ENCODE data around the gene CFAP46.
"Not testable (repeated sequence)": the region's sequence is repeated elsewhere in the genome, so short reads cannot be mapped to it uniquely, and the experiment has no call there.

The CFAP46 gene

GRCh38 chr10:132898391-132899053 lies 43.8 kb downstream of the CFAP46 start:
- DNase-seq, result no peak

- DNase-seq, result no peak
Observed at GRCh38 chr10:132897516-132898381, 44.6 kb downstream of the CFAP46 start.

DNA sequence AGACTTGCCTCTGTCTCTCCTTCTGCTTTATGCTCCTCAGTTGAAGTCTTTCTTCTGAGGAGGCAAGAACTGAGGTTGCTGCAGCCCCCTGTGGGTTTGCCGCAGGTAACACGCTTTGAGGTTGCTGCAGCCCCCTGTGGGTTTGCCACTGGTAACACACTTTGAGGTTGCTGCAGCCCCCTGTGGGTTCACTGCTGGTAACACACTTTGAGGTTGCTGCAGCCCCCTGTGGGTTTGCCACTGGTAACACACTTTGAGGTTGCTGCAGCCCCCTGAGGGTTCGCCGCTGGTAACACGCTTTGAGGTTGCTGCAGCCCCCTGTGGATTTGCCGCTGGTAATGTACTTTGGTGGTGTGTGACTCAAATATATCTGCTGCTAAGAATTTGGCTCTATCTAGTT lies 48.6 kb downstream of the CFAP46 start:
- DNase-seq, result not testable (repeated sequence)

- DNase-seq, result no peak
Observed at GRCh38 chr10:132893090-132893489, 49.3 kb downstream of the CFAP46 start.

DNA sequence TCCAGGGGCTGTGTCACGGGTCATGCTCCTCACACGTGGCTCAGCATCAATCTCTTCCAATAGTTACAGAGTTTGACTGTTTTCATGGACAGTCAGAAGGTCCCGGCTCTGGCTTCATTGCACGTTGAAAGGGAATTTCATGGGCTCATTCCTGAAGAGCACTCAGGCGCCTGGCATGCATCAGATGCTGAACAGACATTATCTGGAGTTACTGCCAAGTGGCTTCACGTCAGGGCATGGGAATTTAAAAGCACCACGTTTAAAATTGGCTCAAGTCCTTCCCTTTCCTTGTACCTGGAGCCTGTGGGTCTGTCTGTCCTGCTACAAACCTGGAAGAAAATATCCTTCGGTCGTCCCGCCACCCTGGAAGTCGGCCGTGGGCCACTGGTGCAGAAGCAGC lies 50.4 kb downstream of the CFAP46 start:
- no peak for DNase-seq

GRCh38 chr10:132891368-132891767 lies 51.0 kb downstream of the CFAP46 start:
- no peak for DNase-seq

DNA sequence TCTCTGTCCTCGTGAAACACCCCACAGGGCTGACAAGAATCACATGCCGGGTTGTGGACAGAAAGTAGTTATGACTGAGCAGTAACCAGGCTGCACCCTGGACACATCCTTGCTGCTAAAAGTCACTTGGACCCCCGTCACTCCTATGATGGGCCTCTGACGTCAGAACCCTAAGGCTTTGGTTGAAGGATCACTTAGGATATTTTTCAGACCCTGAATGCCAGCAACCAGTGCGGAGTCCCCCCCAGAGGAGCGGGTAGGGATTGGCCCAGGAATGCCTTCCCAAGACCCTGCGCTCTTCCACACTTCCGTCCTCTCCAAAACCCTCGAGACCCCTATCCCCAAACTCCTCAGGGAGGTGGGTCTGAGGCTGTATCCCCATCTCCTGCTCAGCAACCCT lies 52.1 kb downstream of the CFAP46 start:
- no peak for DNase-seq

DNA sequence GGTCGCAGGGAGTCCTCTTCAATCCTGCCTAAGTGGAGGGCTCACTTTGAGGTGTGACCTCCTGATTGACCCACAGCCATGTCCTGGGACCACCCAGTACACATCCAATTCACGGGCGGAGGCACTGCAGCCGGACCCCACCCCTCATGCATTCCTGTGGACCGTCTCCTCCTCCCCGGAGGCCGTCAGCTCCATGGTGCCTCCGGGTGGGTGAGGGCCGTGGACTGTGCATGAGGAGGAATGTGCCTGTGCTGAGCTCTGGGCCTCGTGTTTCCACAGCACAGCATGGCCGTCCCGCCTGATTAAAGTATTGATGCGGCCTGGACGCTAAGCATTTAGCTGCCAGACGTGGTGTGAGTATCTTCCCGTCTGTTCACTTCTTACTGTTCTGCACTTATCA lies 52.8 kb downstream of the CFAP46 start:
- no peak for DNase-seq

DNA sequence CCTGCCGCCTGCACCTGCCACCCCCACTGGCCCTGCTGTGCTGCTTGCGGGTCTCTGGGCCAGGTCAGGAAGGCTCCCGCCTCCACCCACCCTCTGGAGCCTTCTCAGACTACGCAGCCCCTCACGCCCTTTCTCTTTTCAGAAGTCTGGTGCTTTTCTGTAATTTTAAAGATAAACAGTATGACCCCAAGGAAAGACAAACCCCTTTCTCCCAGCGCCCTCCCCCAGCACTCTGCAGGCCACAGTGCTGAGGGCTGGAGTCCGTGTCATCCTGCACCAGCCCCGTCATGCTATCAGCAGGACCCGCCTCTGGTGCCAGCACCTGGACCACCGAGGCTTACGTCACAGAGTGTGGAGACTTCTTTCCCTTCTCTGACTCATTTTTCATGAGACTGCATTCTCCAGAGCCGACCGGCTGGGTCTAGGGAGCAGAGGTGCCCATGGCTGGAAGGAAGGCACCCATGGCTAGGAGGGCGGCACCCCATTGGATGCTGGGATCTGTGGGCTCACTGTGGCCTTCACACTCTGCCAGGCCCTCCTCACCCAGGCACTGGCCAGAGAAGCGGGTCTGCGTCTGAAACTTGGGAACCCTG lies 53.4 kb downstream of the CFAP46 start:
- DNase-seq, result no peak

DNA sequence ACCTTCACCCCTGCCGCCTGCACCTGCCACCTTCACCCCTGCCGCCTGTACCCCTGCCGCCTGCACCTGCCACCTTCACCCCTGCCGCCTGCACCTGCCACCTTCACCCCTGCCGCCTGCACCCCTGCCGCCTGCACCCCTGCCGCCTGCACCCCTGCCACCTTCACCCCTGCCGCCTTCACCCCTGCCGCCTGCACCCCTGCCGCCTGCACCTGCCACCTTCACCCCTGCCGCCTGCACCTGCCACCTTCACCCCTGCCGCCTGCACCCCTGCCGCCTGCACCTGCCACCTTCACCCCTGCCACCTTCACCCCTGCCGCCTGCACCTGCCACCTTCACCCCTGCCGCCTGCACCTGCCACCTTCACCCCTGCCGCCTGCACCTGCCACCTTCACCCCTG lies 53.9 kb downstream of the CFAP46 start:
- not testable (repeated sequence) for DNase-seq

GRCh38 chr10:132886211-132887099 lies 55.9 kb downstream of the CFAP46 start:
- no peak for DNase-seq

DNA sequence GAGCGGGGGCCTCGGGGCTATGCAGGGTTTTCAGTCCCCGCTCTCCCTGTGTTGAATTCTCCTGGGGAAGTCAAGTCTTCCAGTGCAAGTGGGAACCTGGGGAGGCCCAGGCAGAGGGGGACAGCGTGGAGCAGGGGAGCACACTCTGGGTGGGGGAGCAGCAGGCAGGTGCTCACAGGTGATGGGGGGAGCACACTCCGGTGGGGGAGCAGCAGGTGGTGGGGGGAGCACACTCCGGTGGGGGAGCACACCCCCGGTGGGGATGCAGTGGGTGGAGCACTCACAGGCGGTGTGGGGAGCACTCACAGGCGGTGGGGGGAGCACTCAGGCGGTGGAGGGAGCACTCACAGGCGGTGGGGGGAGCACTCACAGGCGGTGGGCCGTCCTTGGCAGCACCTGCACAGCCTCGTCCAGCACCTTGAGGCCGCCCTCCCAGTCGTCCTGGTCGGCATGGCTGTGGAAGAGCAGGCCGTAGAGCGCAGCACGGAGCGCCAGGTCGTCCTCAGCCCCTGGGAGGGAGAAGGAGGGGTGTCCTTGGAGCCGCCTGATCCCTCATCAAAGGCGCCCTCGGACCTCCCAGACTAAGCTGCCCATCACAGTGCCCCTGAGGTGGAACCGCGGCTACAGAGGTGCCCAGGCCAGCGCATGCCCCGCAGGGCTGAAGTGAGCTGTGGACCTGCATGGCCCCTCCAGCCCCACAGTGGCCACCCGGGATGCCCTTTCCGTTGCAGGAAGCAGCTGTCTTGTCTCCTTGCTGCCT lies 56.7 kb downstream of the CFAP46 start:
- DNase-seq, result no peak

GRCh38 chr10:132884691-132885271 lies 57.6 kb downstream of the CFAP46 start:
- DNase-seq, result no peak

- DNase-seq, result no peak
Observed at GRCh38 chr10:132884041-132884440, 58.3 kb downstream of the CFAP46 start.

DNA sequence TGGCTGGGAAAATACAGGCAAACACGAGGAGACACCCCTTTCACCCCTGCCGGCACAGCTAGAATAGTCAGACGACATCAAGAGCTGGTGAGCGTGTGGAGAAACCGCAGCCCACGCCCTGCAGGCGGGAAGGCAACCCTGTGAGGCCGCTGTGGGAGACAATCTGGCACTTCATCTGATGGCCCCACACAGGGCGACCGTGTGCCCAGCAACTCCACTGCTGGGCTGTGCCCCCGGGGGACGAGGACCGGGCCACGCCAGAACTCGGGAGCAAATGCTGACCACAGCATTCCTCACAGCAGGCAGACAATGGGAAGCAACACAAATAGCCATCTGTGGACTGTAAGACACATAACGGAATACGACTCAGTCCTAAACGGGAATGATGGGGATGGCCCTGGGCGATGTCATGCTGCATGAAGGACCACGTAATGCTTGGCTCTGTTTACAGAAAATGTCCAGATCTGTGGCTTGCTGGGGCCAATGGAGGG lies 58.9 kb downstream of the CFAP46 start:
- DNase-seq, result no peak

- no peak for DNase-seq
Observed at GRCh38 chr10:132882069-132882951, 60.1 kb downstream of the CFAP46 start.

- no peak for DNase-seq
Observed at GRCh38 chr10:132881186-132881920, 61.0 kb downstream of the CFAP46 start.

- DNase-seq, result no peak
Observed at GRCh38 chr10:132880128-132880981, 62.0 kb downstream of the CFAP46 start.

Measured in CD4-positive, alpha-beta T cell treated with Interleukin-1 beta for 1 hour (primary cell).